HEK293T (cell line): ENCODE results near the gene PACRG.
"Not testable (repeated sequence)": the region's sequence is repeated elsewhere in the genome, so short reads cannot be mapped to it uniquely, and the experiment has no call there.

ENCODE experiments used
- CTCF ChIA-PET: fragments of 350-600 bp; formaldehyde crosslinking; extraction: SDS; loops from one replicate; lab custom pipeline; 2021; ENCODE audit warnings: antibody characterized with exemption, inconsistent platforms; lab: Yijun Ruan, JAX
- POLR2A ChIA-PET: fragments of 350-600 bp; formaldehyde crosslinking; extraction: SDS; loops from one replicate; lab custom pipeline; 2020; ENCODE audit warnings: antibody characterized with exemption, inconsistent platforms; lab: Yijun Ruan, JAX
- DNase-seq: peaks from one replicate; pipeline ENCODE4 v3.0.0; 2012; ENCODE audit warnings: mixed read lengths; ENCODE audit errors: extremely low spot score
- ARNT ChIP-seq: fragments of 450-650 bp; IDR thresholded peaks from 2 replicates; pipeline ENCODE4 v1.6.1; 2017; ENCODE audit warnings: mild to moderate bottlenecking
- BHLHE40 ChIP-seq: fragments of 450-650 bp; IDR thresholded peaks from 2 replicates; pipeline ENCODE4 v1.6.1; 2016; ENCODE audit warnings: mild to moderate bottlenecking, moderate library complexity, borderline replicate concordance
- CTBP1 ChIP-seq: fragments of 450-650 bp; IDR thresholded peaks from 2 replicates; pipeline ENCODE4 v1.6.1; 2016; ENCODE audit warnings: borderline replicate concordance
- ELF4 ChIP-seq: fragments of 450-650 bp; IDR thresholded peaks from 2 replicates; pipeline ENCODE4 v1.6.1; 2017; ENCODE audit warnings: antibody characterized with exemption
- FOXA1 ChIP-seq: fragments of 450-650 bp; IDR thresholded peaks from 2 replicates; pipeline ENCODE4 v1.6.1; 2016; ENCODE audit warnings: mild to moderate bottlenecking
- FOXK2 ChIP-seq: fragments of 450-650 bp; IDR thresholded peaks from 2 replicates; pipeline ENCODE4 v1.6.1; 2016; ENCODE audit warnings: mild to moderate bottlenecking
- FOXM1 ChIP-seq: fragments of 450-650 bp; IDR thresholded peaks from 2 replicates; pipeline ENCODE4 v1.6.1; 2017; ENCODE audit warnings: mild to moderate bottlenecking, borderline replicate concordance
- HDGF ChIP-seq: fragments of 450-650 bp; IDR thresholded peaks from 2 replicates; pipeline ENCODE4 v1.6.1; 2017; ENCODE audit warnings: antibody characterized with exemption, borderline replicate concordance
- L3MBTL2 ChIP-seq: fragments of 450-650 bp; conservative IDR thresholded peaks from 2 replicates; pipeline ENCODE4 v1.6.1; 2016; ENCODE audit warnings: mild to moderate bottlenecking
- LEF1 ChIP-seq: fragments of 450-650 bp; IDR thresholded peaks from 2 replicates; pipeline ENCODE4 v1.6.1; 2017; ENCODE audit warnings: mild to moderate bottlenecking, borderline replicate concordance
- NFRKB ChIP-seq: fragments of 450-650 bp; IDR thresholded peaks from 2 replicates; pipeline ENCODE4 v1.6.1; 2016; ENCODE audit warnings: mild to moderate bottlenecking, moderate library complexity
- SP1 ChIP-seq: fragments of 450-650 bp; IDR thresholded peaks from 2 replicates; pipeline ENCODE4 v1.6.1; 2017
- SUZ12 ChIP-seq: fragments of 450-650 bp; IDR thresholded peaks from 2 replicates; pipeline ENCODE4 v1.6.1; 2016; ENCODE audit warnings: mild to moderate bottlenecking
- TARDBP ChIP-seq: fragments of 450-650 bp; IDR thresholded peaks from 2 replicates; pipeline ENCODE4 v1.6.1; 2016
- ZNF384 ChIP-seq: fragments of 450-650 bp; IDR thresholded peaks from 2 replicates; pipeline ENCODE4 v1.6.1; 2016
- TF ChIP-seq, protein P1 (sequence below): fragments of 450-650 bp; IDR thresholded peaks from 2 replicates; pipeline ENCODE4 v1.6.1; 2016

The PACRG gene

DNA sequence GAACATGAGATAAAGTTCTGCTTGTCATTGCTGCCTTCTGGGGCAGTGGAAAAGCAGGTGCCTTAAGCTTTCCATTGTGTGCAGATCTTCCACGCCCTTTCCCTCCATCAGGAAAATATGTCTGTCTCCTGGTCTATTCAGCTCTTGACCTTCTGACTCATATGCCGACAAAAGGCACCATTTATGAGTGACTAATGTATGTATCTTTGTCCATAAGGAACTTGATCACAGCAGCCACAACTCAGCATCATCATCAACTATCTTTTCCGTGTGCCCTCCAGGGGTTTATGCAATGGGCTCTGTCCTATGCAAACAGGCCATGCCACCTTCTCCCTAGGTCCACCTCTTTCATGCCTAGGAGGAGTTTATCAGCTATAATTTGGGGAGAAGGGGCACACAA is 584.1 kb downstream of the PACRG start:
- ChIA-PET POLR2A (interaction anchor here (1.1 kb wide), 1 partner anchor 10 kb away, joined by 3 read pairs; no protein-coding TSS in a partner anchor), CTCF (no interaction called here)

DNA sequence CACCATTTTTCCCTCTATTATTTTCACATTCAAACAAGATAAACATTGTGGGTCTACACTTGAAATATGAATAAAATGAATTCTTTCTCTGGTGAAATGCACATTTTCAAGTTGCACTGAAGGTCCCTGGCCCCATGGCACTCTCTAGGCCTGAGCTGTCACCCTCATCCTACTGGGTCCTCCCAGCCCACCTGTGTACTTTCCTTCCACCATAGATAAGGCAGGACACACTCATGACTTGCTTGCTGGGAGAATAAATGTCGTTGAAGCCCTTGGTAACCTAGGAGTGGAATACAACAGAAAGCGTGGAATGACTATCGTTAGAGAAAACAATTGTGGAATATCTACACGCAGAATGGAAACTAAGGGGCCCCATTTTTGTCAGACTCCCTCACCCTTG is 585.8 kb downstream of the PACRG start:
- CTCF ChIA-PET: no interaction called here
- no peak for TF ChIP-seq FOXM1
- no peak for TF ChIP-seq ZNF384
- TF ChIP-seq ELF4: no peak
- no peak for TF ChIP-seq FOXK2
- no peak for TF ChIP-seq TARDBP
- TF ChIP-seq FOXA1: no peak
- TF ChIP-seq ARNT: no peak
- no peak for TF ChIP-seq SUZ12
- TF ChIP-seq SP1: no peak
- TF ChIP-seq LEF1: no peak
- no peak for DNase-seq
- POLR2A ChIA-PET: no interaction called here

More for the DNA sequence above, 584.1 kb downstream of the PACRG start:
- TF ChIP-seq FOXA1: no peak
- no peak for DNase-seq

DNA sequence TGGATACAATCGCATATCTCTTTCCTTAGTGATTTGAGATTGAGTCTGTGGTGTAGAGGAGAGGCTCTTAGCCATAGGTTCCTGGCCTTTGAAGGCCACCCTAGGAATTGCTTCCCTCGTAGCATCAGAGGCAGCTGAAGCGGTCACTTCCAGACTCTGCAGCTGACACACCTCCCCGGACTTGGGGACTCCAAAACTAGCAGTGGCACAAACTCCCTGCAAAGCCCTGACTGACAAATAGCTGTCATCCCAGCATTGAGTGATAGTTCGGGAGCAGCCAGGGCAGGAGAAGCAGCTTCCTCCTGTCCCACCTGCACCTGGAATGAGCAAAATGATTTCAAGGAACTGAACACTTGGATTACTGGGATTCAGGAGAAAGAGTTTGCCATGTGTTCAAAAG is 586.2 kb downstream of the PACRG start:
- no peak for DNase-seq
- CTCF ChIA-PET: no interaction called here
- no peak for TF ChIP-seq SUZ12
- no peak for TF ChIP-seq NFRKB
- TF ChIP-seq FOXA1: no peak
- TF ChIP-seq CTBP1: no peak
- no peak for TF ChIP-seq HDGF
- no peak for TF ChIP-seq LEF1
- no peak for TF ChIP-seq L3MBTL2
- no peak for TF ChIP-seq ELF4
- TF ChIP-seq TARDBP: no peak
- no peak for TF ChIP-seq FOXK2
- no peak for TF ChIP-seq FOXM1
- POLR2A ChIA-PET: no interaction called here

DNA sequence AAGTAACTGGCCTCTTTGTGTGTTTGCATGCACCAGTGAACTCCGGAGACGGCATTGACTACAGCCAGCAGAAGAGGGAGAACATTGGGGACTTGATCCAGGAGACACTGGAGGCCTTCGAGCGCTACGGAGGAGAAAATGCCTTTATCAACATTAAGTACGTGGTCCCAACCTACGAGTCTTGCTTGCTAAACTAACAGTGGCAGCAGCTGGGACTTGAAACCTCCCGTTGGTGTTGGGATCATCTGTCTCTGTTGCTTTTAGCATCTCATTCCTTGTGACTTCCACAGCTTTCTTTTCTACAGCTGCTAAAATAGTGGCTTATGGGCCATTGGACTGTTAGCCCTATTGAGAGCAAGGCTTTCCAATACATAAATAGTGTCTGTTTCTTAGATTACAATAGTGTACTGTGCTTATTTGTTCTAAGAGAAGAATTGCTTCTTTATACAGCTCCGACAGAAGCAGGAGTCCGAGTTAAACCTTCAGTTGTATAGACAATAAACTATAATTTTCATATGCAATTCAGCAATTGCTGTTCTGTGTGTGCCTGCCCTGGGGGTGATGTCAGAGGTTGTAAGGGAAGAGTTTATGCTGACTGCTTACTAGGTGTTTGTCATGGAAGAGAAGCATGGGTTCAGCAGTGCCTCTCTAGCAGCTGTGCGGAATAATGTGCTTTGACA is 587.2 kb downstream of the PACRG start:
- DNase-seq: no peak
- TF ChIP-seq FOXM1 (no peak), L3MBTL2 (no peak), TARDBP (no peak), FOXA1 (no peak), HDGF (no peak), LEF1 (no peak), SP1 (no peak), BHLHE40 (no peak), ARNT (no peak), CTBP1 (no peak), NFRKB (no peak), SUZ12 (no peak), ZNF384 (no peak), ELF4 (no peak), FOXK2 (no peak)
- TF ChIP-seq, protein P1, sequence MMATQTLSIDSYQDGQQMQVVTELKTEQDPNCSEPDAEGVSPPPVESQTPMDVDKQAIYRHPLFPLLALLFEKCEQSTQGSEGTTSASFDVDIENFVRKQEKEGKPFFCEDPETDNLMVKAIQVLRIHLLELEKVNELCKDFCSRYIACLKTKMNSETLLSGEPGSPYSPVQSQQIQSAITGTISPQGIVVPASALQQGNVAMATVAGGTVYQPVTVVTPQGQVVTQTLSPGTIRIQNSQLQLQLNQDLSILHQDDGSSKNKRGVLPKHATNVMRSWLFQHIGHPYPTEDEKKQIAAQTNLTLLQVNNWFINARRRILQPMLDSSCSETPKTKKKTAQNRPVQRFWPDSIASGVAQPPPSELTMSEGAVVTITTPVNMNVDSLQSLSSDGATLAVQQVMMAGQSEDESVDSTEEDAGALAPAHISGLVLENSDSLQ: no peak
- POLR2A ChIA-PET: no interaction called here
- CTCF ChIA-PET: no interaction called here

DNA sequence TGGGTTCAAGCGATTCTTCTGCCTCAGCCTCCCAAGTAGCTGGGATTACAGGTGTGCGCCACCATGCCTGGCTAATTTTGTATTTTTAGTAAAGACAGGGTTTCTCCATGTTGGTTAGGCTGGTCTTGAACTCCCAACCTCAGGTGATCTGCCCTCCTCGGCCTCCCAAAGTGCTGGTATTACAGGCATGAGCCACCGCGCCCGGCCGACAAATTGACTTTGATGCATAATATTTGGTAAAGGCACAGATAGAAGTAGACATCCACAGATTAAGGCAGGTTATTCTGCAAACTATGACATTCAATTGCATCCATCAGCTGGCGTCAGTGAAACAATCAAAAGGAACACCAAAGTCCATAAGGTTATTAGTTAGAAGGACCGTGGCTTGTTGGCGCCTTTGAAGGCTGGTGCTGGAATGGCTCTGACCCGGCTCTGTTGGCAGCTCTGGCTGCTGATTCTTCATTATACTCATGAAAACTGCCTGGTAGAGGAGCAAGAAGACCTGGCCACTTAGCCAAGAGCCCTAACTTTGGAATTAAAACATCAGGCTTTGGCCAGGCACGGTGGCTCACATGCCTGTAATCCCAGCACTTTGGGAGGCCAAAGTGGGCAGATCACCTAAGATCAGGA is 589.2 kb downstream of the PACRG start:
- DNase-seq, POLR2A ChIA-PET, CTCF ChIA-PET: not testable (repeated sequence)

DNA sequence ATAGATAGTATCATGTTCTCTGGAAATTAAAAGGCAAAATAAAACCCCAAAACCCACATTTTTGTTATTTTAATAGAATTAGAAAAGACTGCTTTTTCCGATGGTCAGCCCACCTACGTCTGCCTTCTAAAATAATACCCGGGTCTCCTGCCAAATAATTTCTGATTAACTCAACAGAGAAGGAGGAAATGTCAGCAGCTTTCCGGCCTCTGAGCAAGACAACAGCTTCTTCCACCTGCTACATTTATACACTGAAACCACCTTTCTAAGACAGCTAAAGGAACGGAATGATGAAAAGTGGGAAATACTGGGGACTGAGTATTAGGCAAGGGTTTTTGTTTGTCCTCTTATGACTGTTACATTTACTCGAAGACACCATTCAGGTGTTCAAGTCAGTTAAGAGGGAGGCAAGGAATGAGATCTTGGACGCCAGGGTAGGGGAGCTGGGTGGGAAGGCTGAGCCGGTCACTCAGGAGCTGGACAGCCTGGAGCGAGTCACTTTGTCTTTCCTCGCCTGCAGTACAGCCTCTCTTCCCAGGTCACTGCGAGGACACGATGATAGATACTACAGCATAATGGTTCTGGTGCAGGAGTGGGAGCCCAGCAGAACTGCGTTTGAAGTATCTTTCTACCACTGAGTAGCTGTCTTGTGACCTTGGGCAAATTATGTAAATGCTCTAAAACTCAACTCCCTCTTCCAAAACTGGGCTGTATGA is 590.5 kb downstream of the PACRG start:
- DNase-seq: no peak
- ChIA-PET POLR2A (no interaction called here), CTCF (no interaction called here)
- no peak for TF ChIP-seq LEF1
- no peak for TF ChIP-seq TARDBP
- no peak for TF ChIP-seq FOXM1
- TF ChIP-seq SUZ12: no peak
- TF ChIP-seq CTBP1: no peak
- TF ChIP-seq BHLHE40: no peak
- TF ChIP-seq ELF4: no peak
- no peak for TF ChIP-seq NFRKB

DNA sequence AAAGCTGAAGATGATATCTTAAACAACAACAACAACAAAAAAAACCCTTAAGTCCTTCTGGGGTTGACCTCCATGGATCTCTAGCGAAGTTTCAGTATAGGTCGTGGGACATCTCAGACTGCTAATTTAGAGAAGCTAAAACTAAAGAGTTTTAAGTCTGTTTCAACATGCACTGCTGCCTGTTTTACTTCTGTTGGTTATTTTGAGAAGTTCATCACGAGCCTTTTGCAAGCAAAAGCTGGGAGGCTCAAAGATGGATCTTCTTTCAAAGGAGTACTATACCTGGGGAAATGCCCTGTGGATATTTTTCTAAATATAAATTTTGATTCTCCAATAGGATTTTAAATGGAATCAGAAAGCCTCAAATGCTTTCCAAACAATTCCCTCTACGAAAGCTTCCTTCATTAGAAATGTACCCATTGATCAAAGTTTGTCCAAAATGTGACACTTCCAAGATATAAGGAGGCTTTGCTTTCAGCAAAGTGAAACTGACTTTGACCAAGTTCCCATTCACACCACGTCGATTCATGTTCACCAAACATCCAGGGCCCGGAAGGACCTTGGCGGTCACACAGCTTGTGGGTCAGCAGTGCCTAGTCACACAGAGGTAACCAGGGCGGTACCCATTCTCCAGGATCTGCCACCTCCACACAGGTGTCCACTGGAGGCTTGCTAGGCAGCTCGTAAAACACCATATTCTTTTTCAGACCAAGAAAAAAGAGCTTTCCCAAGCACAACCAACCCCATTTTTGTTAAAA is 592.0 kb downstream of the PACRG start:
- ChIA-PET POLR2A (no interaction called here), CTCF (no interaction called here)
- no peak for DNase-seq
- TF ChIP-seq ARNT (no peak), CTBP1 (no peak), BHLHE40 (no peak), LEF1 (no peak), SUZ12 (no peak), FOXA1 (no peak), L3MBTL2 (no peak), ELF4 (no peak), ZNF384 (no peak), FOXM1 (no peak), FOXK2 (no peak), NFRKB (no peak), HDGF (no peak), TARDBP (no peak), SP1 (no peak)
- TF ChIP-seq, protein P1: no peak
